ENCODE data around the gene FCSK.

GRCh38 chr16:70441406-70441990, 12.9 kb upstream of the FCSK start:
- TF ChIP-seq MEIS1 (CRISPR knock-in tag; IDR thresholded peaks at IDR 0.05; ENCODE audit: borderline replicate concordance) (no peak), NR2F2 (IDR thresholded peaks at IDR 0.05; ENCODE audit: borderline replicate concordance, low read depth) (no peak), CTCF (CRISPR knock-in tag; IDR thresholded peaks at IDR 0.05) (no peak), ZNF124 (CRISPR knock-in tag; IDR thresholded peaks at IDR 0.05) (no peak), ZNF382 (CRISPR knock-in tag; IDR thresholded peaks at IDR 0.05; ENCODE audit: borderline replicate concordance) (no peak), JUNB (CRISPR knock-in tag; IDR thresholded peaks at IDR 0.05; ENCODE audit: borderline replicate concordance) (no peak), EHMT2 (IDR thresholded peaks at IDR 0.05; ENCODE audit: borderline replicate concordance, low read depth, low read length) (no peak), ZNF207 (IDR thresholded peaks at IDR 0.05; ENCODE audit: borderline replicate concordance) (no peak)
- TF ChIP-seq, protein P1, sequence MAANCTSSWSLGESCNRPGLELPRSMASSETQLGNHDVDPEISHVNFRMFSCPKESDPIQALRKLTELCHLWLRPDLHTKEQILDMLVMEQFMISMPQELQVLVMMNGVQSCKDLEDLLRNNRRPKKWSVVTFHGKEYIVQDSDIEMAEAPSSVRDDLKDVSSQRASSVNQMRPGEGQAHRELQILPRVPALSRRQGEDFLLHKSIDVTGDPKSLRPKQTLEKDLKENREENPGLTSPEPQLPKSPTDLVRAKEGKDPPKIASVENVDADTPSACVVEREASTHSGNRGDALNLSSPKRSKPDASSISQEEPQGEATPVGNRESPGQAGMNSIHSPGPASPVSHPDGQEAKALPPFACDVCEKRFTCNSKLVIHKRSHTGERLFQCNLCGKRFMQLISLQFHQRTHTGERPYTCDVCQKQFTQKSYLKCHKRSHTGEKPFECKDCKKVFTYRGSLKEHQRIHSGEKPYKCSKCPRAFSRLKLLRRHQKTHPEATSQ (CRISPR knock-in tag; IDR thresholded peaks at IDR 0.05; ENCODE audit: borderline replicate concordance): no peak

All from HepG2 (cell line).